PC-9 (cell line): Measurements from ENCODE around the gene MCM5. TPM values are rescaled to one million over a fixed set of nuclear protein-coding genes. Genes with fewer than 3 reads are reported as not detected.

ENCODE experiments used
- BruUV-seq: library from RNA; stranded (reverse); fragments of 400-500 nt; replicated peaks from 2 replicates; lab custom pipeline; 2021; lab: Mats Ljungman, UMichigan
- CTCF ChIA-PET: fragments of 300-600 bp; sonication (Branson Sonifier 250); formaldehyde crosslinking; loops from one replicate; lab custom pipeline; 2022; ENCODE audit warnings: antibody characterized with exemption; lab: Charles Lee
- POLR2A ChIA-PET: fragments of 300-600 bp; sonication (Branson Sonifier 250); formaldehyde crosslinking; loops from one replicate; lab custom pipeline; 2022; ENCODE audit warnings: antibody characterized with exemption; ENCODE audit not compliant: unreplicated experiment; lab: Charles Lee
- DNase-seq, 2 experiments: peaks; one replicate each; pipeline versions ENCODE4 v3.0.0 to v3.0.0-alpha.2; 2015 to 2022; ENCODE audit warnings: mixed read lengths in 1 of 2
- H2AFZ ChIP-seq: fragments of 200-600 bp; sonication (generic); 2 replicates; pipeline ENCODE4 v1.8.1; 2017; ENCODE audit warnings: antibody characterized with exemption
- H3F3A ChIP-seq: fragments of 200-600 bp; sonication (generic); 2 replicates; pipeline ENCODE4 v1.8.1; 2017; ENCODE audit warnings: antibody characterized with exemption, mild to moderate bottlenecking, low read depth; ENCODE audit not compliant: insufficient read depth
- H3K27ac ChIP-seq: fragments of 200-600 bp; sonication (generic); 2 replicates; pipeline ENCODE4 v1.6.1; 2016; ENCODE audit warnings: mixed run types
- H3K27me3 ChIP-seq: fragments of 200-600 bp; sonication (generic); 2 replicates; pipeline ENCODE4 v1.6.1; 2016; ENCODE audit warnings: low read depth, mixed run types; ENCODE audit not compliant: insufficient read depth
- H3K36me3 ChIP-seq: fragments of 200-600 bp; sonication (generic); 2 replicates; pipeline ENCODE4 v1.6.1; 2016; ENCODE audit warnings: low read depth, mixed run types
- H3K4me1 ChIP-seq: fragments of 200-600 bp; sonication (generic); replicated peaks from 2 replicates; pipeline ENCODE4 v1.6.1; 2016; ENCODE audit warnings: mixed run types; ENCODE audit not compliant: insufficient read depth
- H3K4me2 ChIP-seq: fragments of 200-600 bp; sonication (generic); 2 replicates; pipeline ENCODE4 v1.6.1; 2017; ENCODE audit warnings: mixed run types
- H3K4me3 ChIP-seq: fragments of 200-600 bp; sonication (generic); 2 replicates; pipeline ENCODE4 v1.6.1; 2016; ENCODE audit warnings: mixed run types
- H3K79me2 ChIP-seq: fragments of 200-600 bp; sonication (generic); 2 replicates; pipeline ENCODE4 v1.6.1; 2017; ENCODE audit warnings: low read depth, mixed run types
- H3K9me2 ChIP-seq: fragments of 200-600 bp; sonication (generic); 2 replicates; pipeline ENCODE4 v1.8.1; 2017; ENCODE audit warnings: mild to moderate bottlenecking; ENCODE audit not compliant: insufficient read depth
- H3K9me3 ChIP-seq: fragments of 200-600 bp; sonication (generic); 2 replicates; pipeline ENCODE4 v1.8.1; 2016; ENCODE audit warnings: low read depth; ENCODE audit not compliant: insufficient read depth
- H4K20me1 ChIP-seq: fragments of 200-600 bp; sonication (generic); 2 replicates; pipeline ENCODE4 v1.8.1; 2017; ENCODE audit not compliant: insufficient read depth
- EZH2 ChIP-seq: fragments of 200-600 bp; sonication (generic); IDR thresholded peaks from 2 replicates; pipeline ENCODE4 v1.8.0; 2017; ENCODE audit warnings: antibody characterized with exemption, low read depth
- intact Hi-C: fragments of 100-400 bp; cut with micrococcal nuclease; formaldehyde crosslinking; loops from one replicate; pipeline ENCODE4 v1.10.0; 2022; ENCODE audit not compliant: unreplicated experiment
- total RNA-seq: library from RNA; stranded (reverse); gene quantifications from 2 replicates; pipeline ENCODE4 v1.2.3, GENCODE V29; 2021
- TF ChIP-seq, protein P1 (sequence below): fragments of 200-600 bp; sonication (generic); conservative IDR thresholded peaks from 2 replicates; pipeline ENCODE4 v1.6.1; 2017; ENCODE audit warnings: mixed run types, antibody characterized with exemption, mild to moderate bottlenecking, moderate library complexity

MCM5 gene
- total RNA-seq, 1 experiment from 2014 or later, result 115 TPM

DNA sequence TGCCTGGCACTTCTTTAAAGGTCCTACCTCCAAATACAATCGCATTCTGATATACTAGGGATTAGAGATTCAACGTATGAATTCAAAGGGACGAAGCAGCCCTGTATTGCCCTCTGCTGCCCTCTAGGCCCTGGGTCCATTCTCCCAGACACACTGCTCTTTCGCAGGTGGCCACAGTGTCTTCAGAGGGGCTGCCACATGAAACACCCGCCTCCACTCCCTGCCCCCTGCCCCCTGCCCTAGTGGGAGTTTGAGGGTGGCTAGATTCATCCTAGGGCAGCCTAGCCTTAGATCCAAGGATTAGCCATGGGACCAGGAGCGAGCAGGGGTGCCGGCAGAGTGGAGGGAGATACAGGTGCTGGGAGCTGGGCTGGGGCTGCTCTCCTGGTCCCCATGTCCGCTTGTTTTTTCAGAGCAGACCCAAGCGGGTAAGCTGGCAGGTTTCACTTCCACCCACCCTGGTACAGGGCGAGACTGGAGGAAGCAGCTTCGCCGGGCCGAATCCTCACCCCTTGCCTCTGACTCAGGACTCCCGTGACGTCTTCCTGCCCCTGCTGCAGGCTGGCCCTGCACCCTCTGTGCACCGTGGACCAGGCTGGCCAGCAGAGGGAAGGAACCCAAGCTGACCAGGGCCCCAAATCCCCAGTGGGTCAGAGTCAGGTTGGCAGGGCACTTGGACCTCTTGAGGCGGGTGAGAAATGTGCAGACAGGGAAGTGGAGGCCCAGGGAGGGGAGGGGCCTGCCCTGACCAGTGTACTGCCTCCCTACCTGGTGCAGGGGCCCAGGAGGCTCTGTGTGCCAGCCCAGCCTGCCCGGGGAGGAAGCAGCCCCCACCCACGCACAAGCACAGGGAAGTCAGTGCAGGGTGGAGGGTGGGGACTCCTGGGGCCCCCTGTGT, 47.5 kb upstream of the MCM5 start:
- POLR2A ChIA-PET, result interaction anchor here (0.6 kb wide), 2 partner anchors 50 to 194 kb away, joined by 4 read pairs; no protein-coding TSS in a partner anchor
- no peak overlapping the region for H3K4me2 ChIP-seq
- no peak for TF ChIP-seq EZH2
- TF ChIP-seq, protein P1, sequence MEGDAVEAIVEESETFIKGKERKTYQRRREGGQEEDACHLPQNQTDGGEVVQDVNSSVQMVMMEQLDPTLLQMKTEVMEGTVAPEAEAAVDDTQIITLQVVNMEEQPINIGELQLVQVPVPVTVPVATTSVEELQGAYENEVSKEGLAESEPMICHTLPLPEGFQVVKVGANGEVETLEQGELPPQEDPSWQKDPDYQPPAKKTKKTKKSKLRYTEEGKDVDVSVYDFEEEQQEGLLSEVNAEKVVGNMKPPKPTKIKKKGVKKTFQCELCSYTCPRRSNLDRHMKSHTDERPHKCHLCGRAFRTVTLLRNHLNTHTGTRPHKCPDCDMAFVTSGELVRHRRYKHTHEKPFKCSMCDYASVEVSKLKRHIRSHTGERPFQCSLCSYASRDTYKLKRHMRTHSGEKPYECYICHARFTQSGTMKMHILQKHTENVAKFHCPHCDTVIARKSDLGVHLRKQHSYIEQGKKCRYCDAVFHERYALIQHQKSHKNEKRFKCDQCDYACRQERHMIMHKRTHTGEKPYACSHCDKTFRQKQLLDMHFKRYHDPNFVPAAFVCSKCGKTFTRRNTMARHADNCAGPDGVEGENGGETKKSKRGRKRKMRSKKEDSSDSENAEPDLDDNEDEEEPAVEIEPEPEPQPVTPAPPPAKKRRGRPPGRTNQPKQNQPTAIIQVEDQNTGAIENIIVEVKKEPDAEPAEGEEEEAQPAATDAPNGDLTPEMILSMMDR, result no peak; the same call in 1 of the 2 replicates
- no peaks in the 10 kb centered on the region for H3K9me3 ChIP-seq
- no peak overlapping the region for H3K27ac ChIP-seq
- BruUV-seq, result TSS peak; percentile 79
- no peaks in the 10 kb centered on the region for H4K20me1 ChIP-seq
- H3K4me3 ChIP-seq, result no peak overlapping the region
- H3K27me3 ChIP-seq, result no peaks in the 10 kb centered on the region
- peaks cover 12% of the 10 kb centered on the region for H3K4me1 ChIP-seq
- no peaks in the 10 kb centered on the region for H3K79me2 ChIP-seq
- peaks cover 20% of the 10 kb centered on the region for H3F3A ChIP-seq
- intact Hi-C loops, result loop anchor here (1.0 to 10.0 kb wide), 5 partner anchors 45 to 715 kb away; no protein-coding TSS in a partner anchor
- DNase-seq, result peak in 1 of 2 experiments; percentile 37
- CTCF ChIA-PET, result interaction anchor here (0.7 kb wide), 1 partner anchor 208 kb away, joined by 9 read pairs; no protein-coding TSS in a partner anchor
- H2AFZ ChIP-seq, result no peak overlapping the region
- H3K9me2 ChIP-seq, result no peaks in the 10 kb centered on the region
- H3K36me3 ChIP-seq, result no peaks in the 10 kb centered on the region

DNA sequence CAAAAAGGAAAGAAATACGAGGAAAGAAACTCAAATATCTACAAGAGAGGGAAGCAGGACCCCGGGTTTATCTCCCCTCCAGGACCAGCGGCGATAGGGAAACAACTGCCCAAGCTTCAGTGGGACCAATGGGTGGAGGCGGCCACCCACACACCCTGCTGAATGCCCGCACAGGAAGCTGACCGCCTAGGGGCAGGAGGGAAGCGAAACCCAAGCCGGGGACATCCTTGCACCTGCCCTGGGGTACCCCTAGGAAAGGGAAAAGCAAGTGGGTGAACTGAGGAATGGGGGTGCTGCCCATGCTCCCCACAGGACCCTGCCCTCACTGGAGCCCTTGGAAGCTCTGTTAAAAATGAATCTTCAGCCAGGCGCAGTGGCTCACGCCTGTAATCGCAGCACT, 46.6 kb upstream of the MCM5 start:
- DNase-seq, result no peak
- no TSS peak for BruUV-seq
- Histone ChIP-seq H3K4me3 (no peak overlapping the region), H3K27me3 (no peaks in the 10 kb centered on the region), H3K79me2 (no peaks in the 10 kb centered on the region), H3K4me1 (peaks cover 15% of the 10 kb centered on the region), H3K36me3 (no peaks in the 10 kb centered on the region), H3K27ac (no peak overlapping the region), H2AFZ (no peak overlapping the region), H4K20me1 (no peaks in the 10 kb centered on the region), H3K9me3 (no peaks in the 10 kb centered on the region), H3K9me2 (no peaks in the 10 kb centered on the region), H3F3A (peaks cover 29% of the 10 kb centered on the region), H3K4me2 (no peak overlapping the region)
- POLR2A ChIA-PET, result no interaction called here
- TF ChIP-seq EZH2, result no peak
- TF ChIP-seq, protein P1, result no peak
- CTCF ChIA-PET, result no interaction called here
- intact Hi-C loops, result loop anchor here (5.0 to 10.0 kb wide), 4 partner anchors 44 to 714 kb away; no protein-coding TSS in a partner anchor

DNA sequence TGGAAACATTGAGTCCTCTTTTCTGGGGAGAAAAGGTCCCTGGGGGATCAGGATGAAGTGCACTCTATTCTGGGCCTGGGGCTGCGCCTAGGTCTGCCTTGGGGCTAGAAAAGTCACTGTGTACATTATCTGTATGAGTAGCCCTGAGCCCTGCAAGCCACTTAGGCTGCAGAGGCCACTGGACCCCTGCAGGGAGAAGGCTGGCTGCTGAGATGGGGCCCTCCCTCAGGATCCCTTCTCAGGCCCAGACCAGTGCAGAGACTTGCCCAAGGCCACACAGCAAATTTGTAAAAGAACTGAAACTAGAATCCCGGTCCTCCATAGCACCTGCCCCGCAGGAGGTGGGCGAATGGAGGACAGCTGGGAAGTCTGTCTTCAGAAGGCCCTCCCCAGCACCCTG, 45.9 kb upstream of the MCM5 start:
- Histone ChIP-seq H4K20me1 (no peaks in the 10 kb centered on the region), H3K4me2 (no peak overlapping the region), H3K36me3 (no peaks in the 10 kb centered on the region), H3K9me3 (no peaks in the 10 kb centered on the region), H2AFZ (no peak overlapping the region), H3K4me1 (peaks cover 19% of the 10 kb centered on the region), H3K79me2 (no peaks in the 10 kb centered on the region), H3K27ac (no peak overlapping the region), H3K9me2 (no peaks in the 10 kb centered on the region), H3K27me3 (no peaks in the 10 kb centered on the region), H3F3A (peaks cover 35% of the 10 kb centered on the region), H3K4me3 (no peak overlapping the region)
- intact Hi-C loops, result loop anchor here (5.0 to 10.0 kb wide), 4 partner anchors 43 to 713 kb away; no protein-coding TSS in a partner anchor
- ChIA-PET CTCF (no interaction called here), POLR2A (no interaction called here)
- DNase-seq, result no peak
- TF ChIP-seq, protein P1, result no peak
- no peak for TF ChIP-seq EZH2
- no TSS peak for BruUV-seq
